ENCODE measurements around the gene CCDC149.

DNA sequence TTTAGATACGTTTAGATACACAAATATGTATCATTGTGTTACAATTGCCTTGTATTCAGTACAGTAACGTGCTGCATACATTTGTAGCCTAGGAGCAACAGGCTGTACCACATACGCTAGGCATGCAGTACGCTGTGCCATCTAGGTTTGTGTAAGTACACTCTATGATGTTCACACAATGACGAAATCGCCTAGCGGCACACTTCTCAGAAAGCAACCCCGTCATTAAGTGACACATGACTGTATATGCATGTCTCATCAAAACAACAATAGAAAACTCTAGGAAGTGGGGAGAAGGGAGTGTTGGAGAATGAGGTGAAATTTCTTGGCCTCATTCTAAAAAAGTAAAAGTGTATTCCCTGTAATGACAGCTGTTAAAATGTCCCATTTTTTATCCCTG, 32.7 kb downstream of the CCDC149 start:
- TF ChIP-seq, protein P1, sequence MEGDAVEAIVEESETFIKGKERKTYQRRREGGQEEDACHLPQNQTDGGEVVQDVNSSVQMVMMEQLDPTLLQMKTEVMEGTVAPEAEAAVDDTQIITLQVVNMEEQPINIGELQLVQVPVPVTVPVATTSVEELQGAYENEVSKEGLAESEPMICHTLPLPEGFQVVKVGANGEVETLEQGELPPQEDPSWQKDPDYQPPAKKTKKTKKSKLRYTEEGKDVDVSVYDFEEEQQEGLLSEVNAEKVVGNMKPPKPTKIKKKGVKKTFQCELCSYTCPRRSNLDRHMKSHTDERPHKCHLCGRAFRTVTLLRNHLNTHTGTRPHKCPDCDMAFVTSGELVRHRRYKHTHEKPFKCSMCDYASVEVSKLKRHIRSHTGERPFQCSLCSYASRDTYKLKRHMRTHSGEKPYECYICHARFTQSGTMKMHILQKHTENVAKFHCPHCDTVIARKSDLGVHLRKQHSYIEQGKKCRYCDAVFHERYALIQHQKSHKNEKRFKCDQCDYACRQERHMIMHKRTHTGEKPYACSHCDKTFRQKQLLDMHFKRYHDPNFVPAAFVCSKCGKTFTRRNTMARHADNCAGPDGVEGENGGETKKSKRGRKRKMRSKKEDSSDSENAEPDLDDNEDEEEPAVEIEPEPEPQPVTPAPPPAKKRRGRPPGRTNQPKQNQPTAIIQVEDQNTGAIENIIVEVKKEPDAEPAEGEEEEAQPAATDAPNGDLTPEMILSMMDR (conservative IDR thresholded peaks at IDR 0.05; ENCODE audit: low read depth, low read length): no peak
- no peak for TF ChIP-seq EZH2 (IDR thresholded peaks at IDR 0.05; ENCODE audit: low read length, unreplicated experiment)
- TF ChIP-seq EZH2phosphoT487 (IDR thresholded peaks at IDR 0.05; ENCODE audit: borderline replicate concordance, low read length): no peak
